D721Med (cell line): ENCODE data around the gene BHLHE23.

Experiments
- DNase-seq: peaks from one replicate; pipeline ENCODE4 v3.0.0; 2011; ENCODE audit warnings: low spot score; ENCODE audit not compliant: insufficient read length
- FAIRE-seq: peaks from 2 replicates; lab custom pipeline; 2011; peaks lifted over from hg19 to GRCh38; lab: Jason Lieb, UNC
- TF ChIP-seq, protein P1 (sequence below): IDR thresholded peaks from 2 replicates; pipeline ENCODE4 v1.5.1; 2012; ENCODE audit warnings: mild to moderate bottlenecking, control low read depth; ENCODE audit not compliant: insufficient read depth; ENCODE audit errors: missing control alignments

BHLHE23 gene

DNA sequence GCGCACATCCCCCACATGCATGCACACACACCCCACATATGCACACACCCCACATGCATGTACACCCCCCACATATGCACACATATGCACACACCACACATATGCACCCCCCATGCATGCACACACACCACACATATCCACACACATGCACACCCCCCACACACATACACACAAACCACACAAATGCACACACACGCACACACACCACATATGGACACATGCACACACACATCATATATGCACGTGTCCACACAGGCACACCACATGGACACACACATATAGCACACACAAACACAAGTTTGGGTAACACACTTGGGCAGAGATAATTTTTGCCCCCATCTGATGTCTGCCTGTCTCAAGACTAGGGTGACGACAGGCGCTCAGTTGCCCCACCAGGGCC is 8.3 kb downstream of the BHLHE23 start:
- DNase-seq (no peak), FAIRE-seq (no peak)
- TF ChIP-seq, protein P1, sequence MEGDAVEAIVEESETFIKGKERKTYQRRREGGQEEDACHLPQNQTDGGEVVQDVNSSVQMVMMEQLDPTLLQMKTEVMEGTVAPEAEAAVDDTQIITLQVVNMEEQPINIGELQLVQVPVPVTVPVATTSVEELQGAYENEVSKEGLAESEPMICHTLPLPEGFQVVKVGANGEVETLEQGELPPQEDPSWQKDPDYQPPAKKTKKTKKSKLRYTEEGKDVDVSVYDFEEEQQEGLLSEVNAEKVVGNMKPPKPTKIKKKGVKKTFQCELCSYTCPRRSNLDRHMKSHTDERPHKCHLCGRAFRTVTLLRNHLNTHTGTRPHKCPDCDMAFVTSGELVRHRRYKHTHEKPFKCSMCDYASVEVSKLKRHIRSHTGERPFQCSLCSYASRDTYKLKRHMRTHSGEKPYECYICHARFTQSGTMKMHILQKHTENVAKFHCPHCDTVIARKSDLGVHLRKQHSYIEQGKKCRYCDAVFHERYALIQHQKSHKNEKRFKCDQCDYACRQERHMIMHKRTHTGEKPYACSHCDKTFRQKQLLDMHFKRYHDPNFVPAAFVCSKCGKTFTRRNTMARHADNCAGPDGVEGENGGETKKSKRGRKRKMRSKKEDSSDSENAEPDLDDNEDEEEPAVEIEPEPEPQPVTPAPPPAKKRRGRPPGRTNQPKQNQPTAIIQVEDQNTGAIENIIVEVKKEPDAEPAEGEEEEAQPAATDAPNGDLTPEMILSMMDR, result no peak

DNA sequence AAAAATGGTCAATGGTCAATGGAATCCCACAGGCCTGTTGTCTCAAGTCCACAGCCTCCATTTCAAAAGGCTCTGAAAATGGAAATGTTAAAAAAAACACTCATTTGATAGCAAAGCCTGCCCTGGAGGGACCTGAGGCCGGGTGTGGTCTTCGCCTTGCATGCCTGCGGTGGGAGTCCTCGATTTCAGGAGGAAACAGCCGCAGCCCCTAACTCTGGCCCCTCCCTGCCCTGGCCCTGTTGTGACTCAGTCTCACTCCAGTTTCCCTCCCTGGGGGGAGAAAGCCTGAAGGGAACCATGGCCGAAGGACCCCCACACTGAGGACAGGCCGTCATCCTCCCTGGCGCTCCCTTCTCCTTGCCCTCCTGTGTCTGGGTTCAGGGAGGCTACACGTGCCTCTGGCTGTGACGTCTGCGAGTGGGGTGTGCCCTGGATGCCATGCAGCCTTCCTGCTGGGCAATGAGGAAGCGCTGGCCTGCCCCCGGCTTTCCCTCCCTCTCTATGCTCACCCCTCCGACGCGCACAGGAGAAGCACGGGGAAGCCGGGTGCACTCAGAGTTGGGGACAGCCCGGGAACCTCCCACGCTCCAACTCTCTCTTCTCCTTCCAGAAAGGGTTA is 9.2 kb downstream of the BHLHE23 start:
- no peak for DNase-seq
- no peak for FAIRE-seq
- TF ChIP-seq, protein P1, result no peak

DNA sequence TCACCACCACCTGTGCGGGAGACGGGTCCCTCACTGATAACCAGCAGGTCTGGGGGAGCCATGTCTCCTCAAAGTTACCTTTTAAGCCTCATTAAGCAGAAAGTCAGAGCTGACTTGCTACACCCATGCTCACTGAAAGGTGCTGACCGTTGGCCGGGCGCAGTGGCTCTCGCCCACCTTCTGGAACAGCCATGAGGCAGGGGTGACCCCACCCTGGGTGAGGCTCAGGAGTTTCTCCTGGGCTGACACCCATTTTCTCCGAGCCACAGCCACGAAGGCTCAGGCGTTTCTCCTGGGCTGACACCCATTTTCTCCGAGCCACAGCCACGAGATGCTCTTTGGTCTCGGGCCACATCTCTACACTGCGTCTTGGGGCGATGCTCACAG is 10.2 kb downstream of the BHLHE23 start:
- TF ChIP-seq, protein P1, result no peak
- FAIRE-seq, result no peak
- DNase-seq, result no peak

DNA sequence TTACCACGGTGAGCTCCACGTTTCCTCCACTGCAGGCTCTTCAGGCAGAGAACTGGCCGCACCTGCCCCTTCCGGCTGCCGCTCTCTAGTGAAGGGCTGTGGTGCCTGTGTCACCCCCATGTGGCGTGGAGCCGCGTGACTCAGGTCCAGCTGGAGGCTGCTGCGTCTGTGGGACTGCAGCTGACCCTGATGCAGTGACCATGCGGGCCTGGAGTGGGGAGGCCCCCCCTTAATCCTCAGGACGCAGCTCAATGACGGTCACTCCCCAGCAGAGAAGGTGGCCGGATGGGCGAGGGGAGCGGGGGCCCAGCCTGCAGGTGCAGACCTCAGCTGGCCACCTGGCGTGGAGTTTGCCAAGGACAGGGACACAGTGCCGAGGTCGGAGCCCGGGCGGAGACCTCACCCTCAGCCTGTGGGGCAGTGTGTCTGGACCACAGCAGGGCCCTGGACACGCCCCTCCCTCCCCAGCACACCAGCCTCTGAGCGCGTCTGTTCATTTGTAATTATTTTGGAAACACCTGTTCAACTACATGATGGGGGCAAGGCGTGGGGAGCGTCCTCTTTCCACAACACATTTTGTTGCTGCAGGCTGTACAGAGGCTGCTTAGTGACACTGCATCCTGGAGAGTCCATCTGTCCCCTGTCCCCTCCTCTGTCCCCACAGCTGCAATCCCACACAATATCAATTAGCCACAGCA is 10.7 kb downstream of the BHLHE23 start:
- DNase-seq, result no peak
- TF ChIP-seq, protein P1, result no peak
- FAIRE-seq, result no peak

DNA sequence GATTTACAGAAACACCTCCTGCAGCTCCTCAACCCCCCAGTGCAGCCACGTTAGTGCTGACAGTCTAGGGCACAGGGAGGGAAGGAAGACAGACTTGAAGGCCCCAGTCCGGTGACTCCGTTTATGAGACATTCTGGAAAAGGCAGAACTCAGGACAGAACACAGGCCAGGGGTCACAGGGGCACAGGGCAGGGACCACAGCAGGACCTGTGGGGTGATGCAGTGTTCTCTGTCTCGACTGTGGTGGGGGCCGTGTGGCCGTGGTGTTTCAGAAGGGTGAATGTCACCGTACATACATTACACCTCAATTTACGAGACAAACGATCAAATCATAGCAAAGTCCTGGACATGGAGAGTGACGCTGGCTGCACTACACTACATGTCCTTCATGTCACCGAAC is 11.3 kb downstream of the BHLHE23 start:
- TF ChIP-seq, protein P1, result no peak
- DNase-seq (no peak), FAIRE-seq (no peak)

DNA sequence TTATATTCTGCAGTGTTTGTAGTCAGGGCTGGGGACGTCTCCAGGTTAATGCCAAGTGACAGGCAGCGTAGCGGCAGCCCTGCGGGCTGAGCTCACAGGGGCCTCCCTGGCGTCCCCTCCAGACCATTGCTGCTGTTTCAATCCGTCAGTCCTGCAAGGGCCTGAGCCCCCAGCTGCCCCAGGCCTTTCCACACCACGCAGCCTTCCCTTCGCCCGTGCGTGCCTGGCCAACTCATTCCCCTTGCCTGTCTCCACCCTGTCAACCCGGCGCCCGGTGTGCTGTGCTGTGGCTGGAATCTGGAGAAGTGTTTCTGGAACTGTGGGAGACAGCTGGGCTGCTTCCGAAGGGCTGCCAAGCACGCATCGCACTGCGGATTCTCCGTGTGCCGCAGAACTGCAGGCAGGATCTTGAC is 11.9 kb downstream of the BHLHE23 start:
- DNase-seq (no peak), FAIRE-seq (no peak)
- TF ChIP-seq, protein P1, result no peak
